ENCODE measurements around the gene JMJD4.

The JMJD4 gene

DNA sequence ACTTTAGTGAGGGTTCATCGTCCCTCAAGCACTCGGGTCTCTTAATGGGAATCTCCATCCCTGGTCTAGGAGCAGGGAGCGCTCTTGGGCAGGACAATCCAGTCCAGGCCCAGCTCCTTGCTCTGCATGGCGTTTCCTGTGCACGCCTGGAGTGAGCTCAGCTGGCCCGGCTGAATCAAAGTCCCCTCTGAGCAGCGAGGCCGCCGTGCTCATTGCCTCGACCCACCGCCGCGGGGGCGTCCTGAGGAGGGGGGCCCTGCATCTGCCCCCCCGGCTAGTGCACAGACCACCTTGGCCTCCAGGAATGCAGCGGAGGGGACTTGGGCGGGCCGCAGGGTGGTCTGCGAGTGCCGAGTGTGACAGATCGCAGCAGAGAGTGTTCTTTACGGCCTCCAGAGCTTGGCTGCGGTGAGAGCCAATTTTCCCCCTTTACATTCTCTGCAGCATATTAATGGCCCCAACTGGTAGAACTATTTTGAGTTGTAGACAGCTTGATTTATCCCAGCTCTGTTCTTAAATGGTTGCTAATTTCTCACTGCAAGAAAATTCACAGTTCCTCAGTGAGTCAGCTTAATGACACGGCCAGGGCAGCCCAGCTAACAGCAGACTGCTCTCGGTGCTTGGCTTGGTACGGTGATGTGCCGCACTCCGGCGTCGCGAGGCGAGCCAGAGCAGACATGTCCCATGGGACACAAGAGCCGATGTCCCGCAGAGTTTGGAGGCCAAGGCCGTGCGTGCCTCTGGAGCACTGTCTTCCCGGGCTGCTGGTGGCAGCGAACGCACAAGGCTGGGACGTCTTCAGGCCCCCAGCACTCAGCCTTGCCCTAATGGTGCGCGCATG lies 39.9 kb upstream of the JMJD4 start:
- H2BK120ac ChIP-seq (ENCODE audit: low read depth, low read length), result no peak overlapping the region
- H2BK15ac ChIP-seq (replicated peaks; ENCODE audit: low read depth), result no peak overlapping the region
- no peaks in the 10 kb centered on the region for H3K27me3 ChIP-seq (ENCODE audit: insufficient read depth, low read length, poor library complexity)
- H3K9ac ChIP-seq (ENCODE audit: low read length), result no peak overlapping the region
- no peaks in the 10 kb centered on the region for H3K79me2 ChIP-seq (ENCODE audit: control insufficient read depth, insufficient read depth, low read length)
- no peaks in the 10 kb centered on the region for H3K36me3 ChIP-seq (ENCODE audit: control insufficient read depth, insufficient read depth, low read length)
- no peak overlapping the region for H3K23ac ChIP-seq (ENCODE audit: low read length)
- no peak overlapping the region for H4K5ac ChIP-seq (ENCODE audit: low read length)
- H2AK5ac ChIP-seq (ENCODE audit: low read length), result no peak overlapping the region
- H3K4me1 ChIP-seq (ENCODE audit: control insufficient read depth, low read depth, low read length), result no peaks in the 10 kb centered on the region
- H3K4ac ChIP-seq (ENCODE audit: low read depth, low read length), result no peak overlapping the region
- WGBS (ENCODE audit: extremely low coverage, insufficient coverage, low lambda C conversion rate), result no CpG with 5 or more reads among the region's 42 CpGs
- H3K56ac ChIP-seq (ENCODE audit: low read length), result no peak overlapping the region
- no peak overlapping the region for H2BK5ac ChIP-seq (ENCODE audit: low read length)
- H3K79me1 ChIP-seq (ENCODE audit: low read length), result no peaks in the 10 kb centered on the region
- no peak overlapping the region for H3K27ac ChIP-seq (ENCODE audit: low read depth, low read length)
- no peak overlapping the region for H3K4me3 ChIP-seq (ENCODE audit: low read length)
- H3K18ac ChIP-seq (ENCODE audit: low read length), result no peak overlapping the region
- H4K8ac ChIP-seq (ENCODE audit: low read depth, low read length), result no peak overlapping the region
- no peak overlapping the region for H3K4me2 ChIP-seq (ENCODE audit: low read length)
- no peak for DNase-seq

DNA sequence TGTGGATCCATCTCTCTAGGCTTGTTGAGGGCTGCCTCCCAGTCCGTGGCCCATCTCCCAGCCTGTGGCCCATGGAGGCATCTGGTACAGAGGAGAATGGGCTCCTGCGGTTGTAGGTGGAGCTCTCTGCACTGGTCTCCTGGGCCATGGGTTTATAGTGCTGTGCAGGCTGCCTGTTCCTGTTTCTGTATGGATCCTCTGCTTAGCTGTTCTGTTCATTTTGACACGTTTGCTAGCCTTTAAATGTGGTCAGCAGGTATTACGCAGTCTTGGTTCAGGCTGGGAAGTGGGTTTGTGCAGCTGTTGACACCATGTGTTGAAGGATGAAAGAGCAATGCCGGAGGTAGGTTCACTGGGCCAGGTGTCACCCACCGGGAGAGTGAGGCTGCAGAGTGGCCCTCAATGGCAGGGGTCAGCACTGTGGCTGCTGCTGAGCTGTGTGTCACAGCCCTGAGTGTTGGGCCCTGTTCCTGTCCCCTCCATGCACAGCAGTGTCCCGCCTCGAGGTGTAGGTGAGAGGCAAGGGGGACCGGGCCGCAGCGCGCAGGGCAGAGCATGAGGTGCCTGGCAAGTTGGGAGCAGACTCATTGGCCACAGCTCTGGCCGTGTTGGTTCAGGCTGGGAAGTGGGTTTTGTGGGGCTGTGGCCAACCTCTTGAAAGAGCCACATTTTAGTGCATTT lies 39.1 kb upstream of the JMJD4 start:
- Histone ChIP-seq H3K27me3 (ENCODE audit: insufficient read depth, low read length, poor library complexity) (no peaks in the 10 kb centered on the region), H3K23ac (ENCODE audit: low read length) (no peak overlapping the region), H3K18ac (ENCODE audit: low read length) (no peak overlapping the region), H3K79me2 (ENCODE audit: control insufficient read depth, insufficient read depth, low read length) (no peaks in the 10 kb centered on the region), H2BK5ac (ENCODE audit: low read length) (no peak overlapping the region), H4K8ac (ENCODE audit: low read depth, low read length) (no peak overlapping the region), H3K4me3 (ENCODE audit: low read length) (no peak overlapping the region), H2AK5ac (ENCODE audit: low read length) (no peak overlapping the region), H3K36me3 (ENCODE audit: control insufficient read depth, insufficient read depth, low read length) (no peaks in the 10 kb centered on the region), H3K27ac (ENCODE audit: low read depth, low read length) (no peak overlapping the region), H2BK120ac (ENCODE audit: low read depth, low read length) (no peak overlapping the region), H4K5ac (ENCODE audit: low read length) (no peak overlapping the region), H3K9ac (ENCODE audit: low read length) (no peak overlapping the region), H3K4me1 (ENCODE audit: control insufficient read depth, low read depth, low read length) (no peaks in the 10 kb centered on the region), H3K4me2 (ENCODE audit: low read length) (no peak overlapping the region), H2BK15ac (replicated peaks; ENCODE audit: low read depth) (no peak overlapping the region), H3K4ac (ENCODE audit: low read depth, low read length) (no peak overlapping the region), H3K56ac (ENCODE audit: low read length) (no peak overlapping the region), H3K79me1 (ENCODE audit: low read length) (no peaks in the 10 kb centered on the region)
- no peak for DNase-seq
- no CpG with 5 or more reads among the region's 13 CpGs for WGBS (ENCODE audit: extremely low coverage, insufficient coverage, low lambda C conversion rate)

DNA sequence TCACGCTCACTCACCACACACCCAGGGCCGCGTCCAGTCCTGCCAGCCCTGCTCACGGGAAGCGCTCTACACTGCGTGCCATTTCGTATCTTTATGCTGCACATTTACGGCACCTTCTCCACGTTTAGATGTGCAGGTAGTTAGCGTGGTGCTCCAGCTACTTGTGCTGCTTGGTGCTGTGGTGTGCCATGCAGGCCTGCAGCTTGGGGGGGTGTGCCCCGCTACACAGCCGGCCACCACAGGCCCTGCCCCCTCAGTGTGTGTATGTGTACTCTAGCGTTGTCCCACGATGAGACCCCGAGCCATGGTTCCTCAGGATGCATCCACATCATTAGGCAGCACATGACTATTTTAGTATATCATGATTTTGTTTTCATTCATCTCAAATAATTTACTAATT lies 38.5 kb upstream of the JMJD4 start:
- no peaks in the 10 kb centered on the region for H3K4me1 ChIP-seq (ENCODE audit: control insufficient read depth, low read depth, low read length)
- no peak overlapping the region for H3K9ac ChIP-seq (ENCODE audit: low read length)
- H3K4me3 ChIP-seq (ENCODE audit: low read length), result no peak overlapping the region
- no peak overlapping the region for H3K27ac ChIP-seq (ENCODE audit: low read depth, low read length)
- no peaks in the 10 kb centered on the region for H3K79me2 ChIP-seq (ENCODE audit: control insufficient read depth, insufficient read depth, low read length)
- no peak overlapping the region for H2BK120ac ChIP-seq (ENCODE audit: low read depth, low read length)
- no peak overlapping the region for H4K5ac ChIP-seq (ENCODE audit: low read length)
- H3K36me3 ChIP-seq (ENCODE audit: control insufficient read depth, insufficient read depth, low read length), result no peaks in the 10 kb centered on the region
- H3K18ac ChIP-seq (ENCODE audit: low read length), result no peak overlapping the region
- no peaks in the 10 kb centered on the region for H3K79me1 ChIP-seq (ENCODE audit: low read length)
- H2AK5ac ChIP-seq (ENCODE audit: low read length), result no peak overlapping the region
- no peak overlapping the region for H2BK5ac ChIP-seq (ENCODE audit: low read length)
- DNase-seq, result no peak
- H3K4me2 ChIP-seq (ENCODE audit: low read length), result no peak overlapping the region
- no peak overlapping the region for H4K8ac ChIP-seq (ENCODE audit: low read depth, low read length)
- no CpG with 5 or more reads among the region's 15 CpGs for WGBS (ENCODE audit: extremely low coverage, insufficient coverage, low lambda C conversion rate)
- H3K56ac ChIP-seq (ENCODE audit: low read length), result no peak overlapping the region
- H3K23ac ChIP-seq (ENCODE audit: low read length), result no peak overlapping the region
- no peak overlapping the region for H2BK15ac ChIP-seq (replicated peaks; ENCODE audit: low read depth)
- H3K27me3 ChIP-seq (ENCODE audit: insufficient read depth, low read length, poor library complexity), result no peaks in the 10 kb centered on the region
- no peak overlapping the region for H3K4ac ChIP-seq (ENCODE audit: low read depth, low read length)

DNA sequence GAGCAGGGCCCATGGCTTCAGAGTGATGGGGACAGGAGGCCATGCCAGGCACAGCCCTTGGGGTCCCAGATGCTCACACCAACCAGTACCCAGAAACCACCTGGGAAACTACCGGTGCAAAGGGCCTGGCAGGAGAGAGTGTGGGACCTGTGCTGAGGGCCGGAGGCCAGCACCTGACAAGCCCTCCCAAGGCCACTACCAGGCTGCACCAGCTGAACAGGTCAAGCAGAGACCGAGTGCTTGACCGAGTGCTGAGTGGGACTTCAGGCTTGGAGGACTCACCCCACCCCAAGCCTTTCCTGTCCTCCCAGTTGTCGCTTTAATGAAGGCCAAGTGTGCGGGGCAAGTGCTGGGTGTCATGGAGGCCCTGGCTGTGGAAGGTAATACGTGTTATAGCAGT lies 36.7 kb upstream of the JMJD4 start:
- H2AK5ac ChIP-seq (ENCODE audit: low read length), result no peak overlapping the region

DNA sequence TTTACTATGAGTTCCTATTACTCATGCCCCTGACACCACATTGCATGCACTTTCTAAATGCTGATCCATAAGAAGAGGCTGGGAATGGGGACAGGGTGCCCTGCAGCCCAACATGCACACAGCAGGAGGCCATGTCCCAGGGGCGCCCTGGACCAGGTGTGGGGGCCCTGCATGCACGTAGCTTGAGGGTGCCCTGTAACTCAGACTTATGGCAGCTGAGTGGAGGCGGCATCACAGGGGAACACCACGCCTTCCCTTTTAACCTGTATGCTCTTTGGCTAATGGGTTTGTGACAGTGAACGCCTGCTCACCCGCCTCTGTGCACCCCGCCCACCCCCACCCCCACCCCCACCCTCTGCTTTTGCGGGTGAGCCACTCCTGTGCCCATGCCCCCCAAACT lies 36.2 kb upstream of the JMJD4 start:
- peaks cover 7% of the 10 kb centered on the region for H3K36me3 ChIP-seq (ENCODE audit: control insufficient read depth, insufficient read depth, low read length)
- H3K4me2 ChIP-seq (ENCODE audit: low read length), result no peak overlapping the region
- H3K27ac ChIP-seq (ENCODE audit: low read depth, low read length), result no peak overlapping the region
- no peak overlapping the region for H4K8ac ChIP-seq (ENCODE audit: low read depth, low read length)
- H3K4ac ChIP-seq (ENCODE audit: low read depth, low read length), result no peak overlapping the region
- no peaks in the 10 kb centered on the region for H3K79me2 ChIP-seq (ENCODE audit: control insufficient read depth, insufficient read depth, low read length)
- no peak overlapping the region for H2AK5ac ChIP-seq (ENCODE audit: low read length)
- H2BK15ac ChIP-seq (replicated peaks; ENCODE audit: low read depth), result no peak overlapping the region
- no peaks in the 10 kb centered on the region for H3K4me1 ChIP-seq (ENCODE audit: control insufficient read depth, low read depth, low read length)
- no peak overlapping the region for H3K9ac ChIP-seq (ENCODE audit: low read length)
- H4K5ac ChIP-seq (ENCODE audit: low read length), result no peak overlapping the region
- H3K56ac ChIP-seq (ENCODE audit: low read length), result no peak overlapping the region
- H3K79me1 ChIP-seq (ENCODE audit: low read length), result peaks cover 5% of the 10 kb centered on the region
- WGBS (ENCODE audit: extremely low coverage, insufficient coverage, low lambda C conversion rate), result no CpG with 5 or more reads among the region's 8 CpGs
- no peak overlapping the region for H3K18ac ChIP-seq (ENCODE audit: low read length)
- no peak for DNase-seq
- H3K23ac ChIP-seq (ENCODE audit: low read length), result no peak overlapping the region
- H2BK120ac ChIP-seq (ENCODE audit: low read depth, low read length), result no peak overlapping the region
- no peak overlapping the region for H2BK5ac ChIP-seq (ENCODE audit: low read length)
- no peaks in the 10 kb centered on the region for H3K27me3 ChIP-seq (ENCODE audit: insufficient read depth, low read length, poor library complexity)
- H3K4me3 ChIP-seq (ENCODE audit: low read length), result no peak overlapping the region

More for the DNA sequence above, 36.7 kb upstream of the JMJD4 start:
- H3K36me3 ChIP-seq (ENCODE audit: control insufficient read depth, insufficient read depth, low read length), result peaks cover 7% of the 10 kb centered on the region
- H2BK5ac ChIP-seq (ENCODE audit: low read length), result no peak overlapping the region
- no peaks in the 10 kb centered on the region for H3K4me1 ChIP-seq (ENCODE audit: control insufficient read depth, low read depth, low read length)
- no peak overlapping the region for H3K23ac ChIP-seq (ENCODE audit: low read length)
- H3K9ac ChIP-seq (ENCODE audit: low read length), result no peak overlapping the region
- no CpG with 5 or more reads among the region's 7 CpGs for whole genome bisulfite sequencing (ENCODE audit: extremely low coverage, insufficient coverage, low lambda C conversion rate)
- no peaks in the 10 kb centered on the region for H3K27me3 ChIP-seq (ENCODE audit: insufficient read depth, low read length, poor library complexity)
- no peak overlapping the region for H3K56ac ChIP-seq (ENCODE audit: low read length)
- no peak overlapping the region for H3K27ac ChIP-seq (ENCODE audit: low read depth, low read length)
- no peak overlapping the region for H2BK120ac ChIP-seq (ENCODE audit: low read depth, low read length)
- H3K4ac ChIP-seq (ENCODE audit: low read depth, low read length), result no peak overlapping the region
- no peak overlapping the region for H3K4me3 ChIP-seq (ENCODE audit: low read length)
- H4K8ac ChIP-seq (ENCODE audit: low read depth, low read length), result no peak overlapping the region
- no peak overlapping the region for H2BK15ac ChIP-seq (replicated peaks; ENCODE audit: low read depth)
- no peak overlapping the region for H4K5ac ChIP-seq (ENCODE audit: low read length)
- no peak overlapping the region for H3K18ac ChIP-seq (ENCODE audit: low read length)
- H3K79me2 ChIP-seq (ENCODE audit: control insufficient read depth, insufficient read depth, low read length), result no peaks in the 10 kb centered on the region
- no peak for DNase-seq
- H3K4me2 ChIP-seq (ENCODE audit: low read length), result no peak overlapping the region
- H3K79me1 ChIP-seq (ENCODE audit: low read length), result peaks cover 5% of the 10 kb centered on the region

Data from mesendoderm (in vitro differentiated cells).